NCI-H1694 (cell line): Measurements from ENCODE around the gene C1orf50.
"Not testable (repeated sequence)": the region's sequence is repeated elsewhere in the genome, so short reads cannot be mapped to it uniquely, and the experiment has no call there.

ENCODE experiments used
- DNase-seq: peaks from one replicate; lab custom pipeline; 2025; lab: John Stamatoyannopoulos, UW

C1orf50 gene

GRCh38 chr1:42801832-42802473 lies 34.9 kb downstream of the C1orf50 start:
- no peak for DNase-seq

- no peak for DNase-seq
Observed at GRCh38 chr1:42806171-42806570, 39.1 kb downstream of the C1orf50 start.

- no peak for DNase-seq
Observed at GRCh38 chr1:42806593-42806992, 39.5 kb downstream of the C1orf50 start.

- DNase-seq = peak; percentile 79
Observed at GRCh38 chr1:42807056-42807668, 40.1 kb downstream of the C1orf50 start.

GRCh38 chr1:42814815-42815214 lies 47.8 kb downstream of the C1orf50 start:
- DNase-seq = not testable (repeated sequence)

- DNase-seq = no peak
Observed at GRCh38 chr1:42815941-42816584, 49.0 kb downstream of the C1orf50 start.

- peak; percentile 85 for DNase-seq
Observed at GRCh38 chr1:42816585-42817439, 49.8 kb downstream of the C1orf50 start, which contains the start of the genes ERMAP and SVBP. ERMAP (plus strand) TSS chr1:42817122; CDS start chr1:42830449, 13,327 bp downstream. SVBP (minus strand) TSS chr1:42817397; CDS start chr1:42816544, 853 bp downstream.

- no peak for DNase-seq
Observed at GRCh38 chr1:42817440-42817767, 50.4 kb downstream of the C1orf50 start.

GRCh38 chr1:42817976-42818375 lies 50.9 kb downstream of the C1orf50 start:
- no peak for DNase-seq

GRCh38 chr1:42820813-42821212 lies 53.8 kb downstream of the C1orf50 start:
- DNase-seq = no peak

- DNase-seq = no peak
Observed at GRCh38 chr1:42821690-42822089, 54.6 kb downstream of the C1orf50 start.

- no peak for DNase-seq
Observed at GRCh38 chr1:42822800-42823392, 55.8 kb downstream of the C1orf50 start.

GRCh38 chr1:42824481-42825035 lies 57.5 kb downstream of the C1orf50 start:
- DNase-seq = no peak

- DNase-seq = no peak
Observed at GRCh38 chr1:42825036-42825851, 58.2 kb downstream of the C1orf50 start.
